B cell (primary cell): ENCODE measurements around the gene NME5. TPM values are rescaled to one million over a fixed set of nuclear protein-coding genes. Genes with fewer than 3 reads are reported as not detected.

Source experiments
- ATAC-seq: fragments of 200-7000 bp; cut with Tn5 transposase; one replicate; pipeline ENCODE4 v1.10.0; 2021; ENCODE audit warnings: low read depth, mild to moderate bottlenecking, moderate number of reproducible peaks, moderate library complexity
- CTCF ChIA-PET: fragments of 350-600 bp; sonication (Branson Sonifier 250); formaldehyde crosslinking; loops from one replicate; lab custom pipeline; 2021; ENCODE audit warnings: antibody characterized with exemption, inconsistent platforms; lab: Charles Lee
- POLR2A ChIA-PET: fragments of 350-600 bp; sonication (Branson Sonifier 250); formaldehyde crosslinking; loops from one replicate; lab custom pipeline; 2021; ENCODE audit warnings: antibody characterized with exemption; lab: Charles Lee
- DNase-seq: peaks from one replicate; pipeline ENCODE4 v3.0.0; 2013
- H2AFZ ChIP-seq: 2 replicates; pipeline ENCODE4 v1.6.1; 2012; ENCODE audit warnings: mild to moderate bottlenecking, low read depth, low read length; ENCODE audit not compliant: insufficient read depth, poor library complexity, severe bottlenecking
- H3K27ac ChIP-seq, 2 donors: 1 replicate in 1 of 2; 2 replicates in 1 of 2; pipeline ENCODE4 v1.5.1; 2012 to 2013; ENCODE audit warnings: low read length in 2 of 2, mild to moderate bottlenecking in 2 of 2, moderate library complexity in 1 of 2
- H3K27me3 ChIP-seq, 4 experiments: fragments of 200-600 bp in 1 of 4; sonication (generic) in 1 of 4; replicated peaks in 1 of 4; 1 replicate in 2 of 4; 2 replicates in 2 of 4; pipeline versions ENCODE4 v1.6.1 to v1.7.0; 2013 to 2016; ENCODE audit warnings: low read length in 3 of 4, mild to moderate bottlenecking in 2 of 4, mixed read lengths in 1 of 4, moderate library complexity in 1 of 4; ENCODE audit not compliant: insufficient read depth in 4 of 4, control insufficient read depth in 3 of 4; ENCODE audit errors: control extremely low read depth in 1 of 4
- H3K36me3 ChIP-seq, 2 experiments: replicated peaks in 1 of 2; 1 replicate in 1 of 2; 2 replicates in 1 of 2; pipeline versions ENCODE4 v1.6.1 to v1.7.1; 2013; ENCODE audit warnings: low read length in 1 of 2; ENCODE audit not compliant: insufficient read depth in 2 of 2, control insufficient read depth in 1 of 2; ENCODE audit errors: control extremely low read depth in 1 of 2, extremely low read depth in 1 of 2
- H3K4me1 ChIP-seq, 2 donors: fragments of 200-600 bp in 1 of 2; sonication (generic) in 1 of 2; 1 replicate in 1 of 2; 2 replicates in 1 of 2; pipeline versions ENCODE4 v1.5.1 to v1.6.1; 2013 to 2017; ENCODE audit warnings: low read length in 2 of 2; ENCODE audit not compliant: control insufficient read depth in 2 of 2, insufficient read depth in 2 of 2
- H3K4me2 ChIP-seq: replicated peaks from 2 replicates; pipeline ENCODE3; 2012; ENCODE audit warnings: mild to moderate bottlenecking, low read depth, low read length; ENCODE audit not compliant: poor library complexity, severe bottlenecking
- H3K4me3 ChIP-seq, 5 experiments: fragments of 200-600 bp in 1 of 5; sonication (generic) in 1 of 5; 1 replicate in 3 of 5; 2 replicates in 2 of 5; pipeline versions ENCODE4 v1.5.1 to v1.7.0; 2011 to 2016; ENCODE audit warnings: low read length in 4 of 5, mild to moderate bottlenecking in 4 of 5, low read depth in 2 of 5, control low read depth in 1 of 5, moderate library complexity in 1 of 5; ENCODE audit not compliant: insufficient read depth in 1 of 5; ENCODE audit errors: control extremely low read depth in 1 of 5, extremely low read depth in 1 of 5
- H3K79me2 ChIP-seq: fragments of 200-600 bp; sonication (generic); one replicate; pipeline ENCODE4 v1.6.0; 2016; ENCODE audit warnings: low read length; ENCODE audit not compliant: control insufficient read depth, insufficient read depth
- H3K9ac ChIP-seq: fragments of 200-600 bp; sonication (generic); 2 replicates; pipeline ENCODE4 v1.6.1; 2017; ENCODE audit warnings: mild to moderate bottlenecking, low read length, moderate library complexity
- H3K9me3 ChIP-seq, 3 donors: one replicate each; pipeline versions ENCODE4 v1.6.1 to v1.7.1; 2013; ENCODE audit warnings: low read length in 2 of 3; ENCODE audit not compliant: control insufficient read depth in 2 of 3, insufficient read depth in 1 of 3; ENCODE audit errors: control extremely low read depth in 1 of 3
- H4K20me1 ChIP-seq: 2 replicates; pipeline ENCODE4 v1.6.0; 2012; ENCODE audit warnings: mild to moderate bottlenecking, low read length; ENCODE audit not compliant: insufficient read depth, control insufficient read depth, poor library complexity, severe bottlenecking
- H3K27ac Mint-ChIP-seq: one replicate; pipeline ENCODE4 v1.8.0; 2021; ENCODE audit warnings: mixed read lengths
- H3K27me3 Mint-ChIP-seq: one replicate; pipeline ENCODE4 v1.8.0; 2021; ENCODE audit warnings: mixed read lengths
- H3K4me1 Mint-ChIP-seq: one replicate; pipeline ENCODE4 v1.8.0; 2021; ENCODE audit warnings: mixed read lengths
- H3K4me3 Mint-ChIP-seq: one replicate; pipeline ENCODE4 v1.8.0; 2021; ENCODE audit warnings: mixed read lengths
- H3K9me3 Mint-ChIP-seq: one replicate; pipeline ENCODE4 v1.8.0; 2022; ENCODE audit warnings: mixed read lengths; ENCODE audit not compliant: insufficient read depth
- EZH2 ChIP-seq: IDR thresholded peaks from 2 replicates; pipeline ENCODE4 v1.6.1; 2012; ENCODE audit warnings: borderline replicate concordance, low read depth, mild to moderate bottlenecking, moderate library complexity, low read length; ENCODE audit not compliant: insufficient read depth, poor library complexity, severe bottlenecking
- WGBS: methylation state at CpG from one replicate; pipeline ENCODE4 v1.1.5; 2013; ENCODE audit warnings: missing lambda C conversion rate; ENCODE audit not compliant: insufficient coverage; 5-methylcytosine and 5-hydroxymethylcytosine counted together
- intact Hi-C: fragments of 100-400 bp; cut with micrococcal nuclease; formaldehyde crosslinking; loops from one replicate; pipeline ENCODE4 v1.10.0; 2022
- polyA plus RNA-seq: library from polyadenylated mRNA; depleted of rRNA; stranded (reverse); fragments of >200 nt; gene quantifications from 2 replicates; pipeline ENCODE4 v1.2.3, GENCODE V29; 2012
- total RNA-seq, 2 donors: library from RNA; stranded (reverse); fragments of 120-200 nt in 1 of 2; gene quantifications; 1 replicate in 1 of 2; 2 replicates in 1 of 2; pipeline versions ENCODE4 v1.2.3 to v1.2.4, GENCODE V29; 2013 to 2022
- TF ChIP-seq, protein P1 (sequence below): fragments of 200-600 bp; IDR thresholded peaks from one replicate; pipeline ENCODE4 v1.8.0; 2022; ENCODE audit warnings: antibody characterized with exemption, mild to moderate bottlenecking

Gene NME5
- total and polyA plus RNA-seq, 2 donors (not counting 1 experiment from before 2014, with no cell fraction given), result not detected

DNA sequence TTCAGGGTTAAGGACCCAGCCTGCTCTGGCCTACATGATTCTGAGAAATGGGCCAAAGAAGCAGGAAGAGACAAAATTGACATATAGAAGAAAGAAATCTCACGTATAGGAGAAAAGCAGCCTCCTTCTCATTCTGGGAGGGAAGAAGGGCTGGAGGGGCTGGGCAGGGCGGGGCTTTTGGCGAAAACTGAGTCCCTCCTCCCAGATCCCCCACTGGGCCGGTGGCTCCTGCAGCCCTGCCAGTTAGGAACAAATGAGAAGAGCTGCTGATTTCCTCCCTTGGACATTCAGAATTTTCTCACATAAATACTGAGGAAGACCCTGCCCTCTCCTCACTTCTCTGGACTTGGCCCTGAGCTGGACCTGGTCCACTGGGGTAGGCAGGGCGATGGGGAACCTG, 55.5 kb downstream of the NME5 start, which contains the start of gene WNT8A:
Gene WNT8A, plus strand, starts transcription at position 332 of the 400 bp plus-strand sequence. CDS start 95 bp downstream, outside the sequence.
- H3K4me1 Mint-ChIP-seq, result peaks cover 10% of the 10 kb centered on the region
- no peaks in the 10 kb centered on the region for H3K27me3 ChIP-seq
- H3K4me1 ChIP-seq, result peaks cover 3 to 15% of the 10 kb centered on the region in 2 donors
- TF ChIP-seq EZH2, result no peak
- TF ChIP-seq, protein P1, sequence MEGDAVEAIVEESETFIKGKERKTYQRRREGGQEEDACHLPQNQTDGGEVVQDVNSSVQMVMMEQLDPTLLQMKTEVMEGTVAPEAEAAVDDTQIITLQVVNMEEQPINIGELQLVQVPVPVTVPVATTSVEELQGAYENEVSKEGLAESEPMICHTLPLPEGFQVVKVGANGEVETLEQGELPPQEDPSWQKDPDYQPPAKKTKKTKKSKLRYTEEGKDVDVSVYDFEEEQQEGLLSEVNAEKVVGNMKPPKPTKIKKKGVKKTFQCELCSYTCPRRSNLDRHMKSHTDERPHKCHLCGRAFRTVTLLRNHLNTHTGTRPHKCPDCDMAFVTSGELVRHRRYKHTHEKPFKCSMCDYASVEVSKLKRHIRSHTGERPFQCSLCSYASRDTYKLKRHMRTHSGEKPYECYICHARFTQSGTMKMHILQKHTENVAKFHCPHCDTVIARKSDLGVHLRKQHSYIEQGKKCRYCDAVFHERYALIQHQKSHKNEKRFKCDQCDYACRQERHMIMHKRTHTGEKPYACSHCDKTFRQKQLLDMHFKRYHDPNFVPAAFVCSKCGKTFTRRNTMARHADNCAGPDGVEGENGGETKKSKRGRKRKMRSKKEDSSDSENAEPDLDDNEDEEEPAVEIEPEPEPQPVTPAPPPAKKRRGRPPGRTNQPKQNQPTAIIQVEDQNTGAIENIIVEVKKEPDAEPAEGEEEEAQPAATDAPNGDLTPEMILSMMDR, result no peak
- no peaks in the 10 kb centered on the region for H3K79me2 ChIP-seq
- CTCF ChIA-PET, result interaction anchor here (1.2 to 11.8 kb wide), 4 partner anchors 15 to 50 kb away, joined by 4 to 278 read pairs (median 5); no protein-coding TSS in a partner anchor
- H3K9me3 Mint-ChIP-seq, result no peaks in the 10 kb centered on the region
- no peak within 1 kb of the TSS for H3K27ac ChIP-seq
- no peak within 1 kb of the TSS for H3K4me2 ChIP-seq
- H3K4me3 ChIP-seq, result no peak within 1 kb of the TSS
- H4K20me1 ChIP-seq, result no peaks in the 10 kb centered on the region
- H3K27me3 Mint-ChIP-seq, result no peaks in the 10 kb centered on the region
- ATAC-seq (no peak), DNase-seq (no peak)
- H3K27ac Mint-ChIP-seq, result no peak within 1 kb of the TSS
- POLR2A ChIA-PET, result no interaction called here
- 100% methylated on average over 1 of the region's 5 CpGs for WGBS
- H2AFZ ChIP-seq, result no peak within 1 kb of the TSS
- intact Hi-C loops, result loop anchor here (2.0 kb wide), 1 partner anchor 19 kb away; no protein-coding TSS in a partner anchor
- no peak within 1 kb of the TSS for H3K9ac ChIP-seq
- no peaks in the 10 kb centered on the region for H3K36me3 ChIP-seq
- no peaks in the 10 kb centered on the region for H3K9me3 ChIP-seq
- no peak within 1 kb of the TSS for H3K4me3 Mint-ChIP-seq

DNA sequence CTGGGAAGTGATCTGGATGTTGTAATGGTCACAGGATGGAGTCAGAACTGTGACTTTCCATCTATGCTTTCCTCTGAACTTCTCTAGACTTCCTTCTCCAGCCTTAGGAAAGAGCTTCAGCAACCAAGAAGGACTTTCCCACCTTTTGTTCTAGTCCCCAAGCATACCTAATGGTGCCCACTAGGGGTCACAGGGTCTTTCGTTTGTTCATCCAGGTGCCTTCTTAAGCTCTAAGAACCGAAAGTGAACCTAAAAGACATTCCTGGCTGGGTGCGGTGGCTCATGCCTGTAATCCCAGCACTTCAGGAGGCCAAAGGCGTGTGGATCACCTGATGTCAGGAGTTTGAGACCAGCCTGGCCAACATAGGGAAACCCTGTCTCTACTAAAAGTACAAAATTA, 57.2 kb downstream of the NME5 start:
- POLR2A ChIA-PET, result no interaction called here
- Mint-ChIP-seq H3K27ac (no peak overlapping the region), H3K4me1 (peaks cover 10% of the 10 kb centered on the region), H3K9me3 (no peaks in the 10 kb centered on the region), H3K27me3 (no peaks in the 10 kb centered on the region), H3K4me3 (no peak overlapping the region)
- Histone ChIP-seq H3K9me3 (no peaks in the 10 kb centered on the region), H3K27ac (no peak overlapping the region), H3K36me3 (no peaks in the 10 kb centered on the region), H4K20me1 (no peaks in the 10 kb centered on the region), H3K4me2 (no peak overlapping the region), H3K4me3 (no peak overlapping the region), H3K4me1 (peaks cover 3 to 15% of the 10 kb centered on the region in 2 donors), H3K79me2 (no peaks in the 10 kb centered on the region), H3K9ac (no peak overlapping the region), H3K27me3 (no peaks in the 10 kb centered on the region), H2AFZ (no peak overlapping the region)
- 89% methylated on average over 3 of the region's 4 CpGs for WGBS
- ATAC-seq (no peak), DNase-seq (no peak)
- TF ChIP-seq, protein P1, result no peak
- no peak for TF ChIP-seq EZH2
- intact Hi-C loops, result loop anchor here (2.0 kb wide), 1 partner anchor 21 kb away; no protein-coding TSS in a partner anchor
- CTCF ChIA-PET, result interaction anchor here (0.6 to 11.8 kb wide), 5 partner anchors 10 to 732 kb away, joined by 3 to 278 read pairs (median 3); no protein-coding TSS in a partner anchor
